22Rv1 (cell line): ENCODE measurements around the gene CYP2W1.

Source experiments
- ZFX ChIP-seq: fragments of 450-650 bp; IDR thresholded peaks from 2 replicates; pipeline ENCODE4 v1.6.1; 2017; ENCODE audit warnings: antibody characterized with exemption, borderline replicate concordance
- TF ChIP-seq, protein P1 (sequence below): fragments of 450-650 bp; IDR thresholded peaks from 2 replicates; pipeline ENCODE4 v1.5.1; 2017; ENCODE audit warnings: mild to moderate bottlenecking

DNA sequence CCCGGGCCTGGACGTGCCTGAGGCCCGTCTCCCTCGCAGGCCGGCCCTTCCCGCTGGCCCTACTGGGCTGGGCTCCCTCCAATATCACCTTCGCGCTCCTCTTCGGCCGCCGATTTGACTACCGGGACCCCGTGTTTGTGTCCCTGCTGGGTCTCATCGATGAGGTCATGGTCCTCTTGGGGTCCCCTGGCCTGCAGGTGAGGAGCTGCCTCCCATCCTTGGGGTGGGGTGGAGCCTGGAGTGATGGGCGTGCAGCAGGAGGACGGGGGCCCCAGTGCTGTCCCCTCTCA lies 2.1 kb downstream of the CYP2W1 start:
- TF ChIP-seq, protein P1, sequence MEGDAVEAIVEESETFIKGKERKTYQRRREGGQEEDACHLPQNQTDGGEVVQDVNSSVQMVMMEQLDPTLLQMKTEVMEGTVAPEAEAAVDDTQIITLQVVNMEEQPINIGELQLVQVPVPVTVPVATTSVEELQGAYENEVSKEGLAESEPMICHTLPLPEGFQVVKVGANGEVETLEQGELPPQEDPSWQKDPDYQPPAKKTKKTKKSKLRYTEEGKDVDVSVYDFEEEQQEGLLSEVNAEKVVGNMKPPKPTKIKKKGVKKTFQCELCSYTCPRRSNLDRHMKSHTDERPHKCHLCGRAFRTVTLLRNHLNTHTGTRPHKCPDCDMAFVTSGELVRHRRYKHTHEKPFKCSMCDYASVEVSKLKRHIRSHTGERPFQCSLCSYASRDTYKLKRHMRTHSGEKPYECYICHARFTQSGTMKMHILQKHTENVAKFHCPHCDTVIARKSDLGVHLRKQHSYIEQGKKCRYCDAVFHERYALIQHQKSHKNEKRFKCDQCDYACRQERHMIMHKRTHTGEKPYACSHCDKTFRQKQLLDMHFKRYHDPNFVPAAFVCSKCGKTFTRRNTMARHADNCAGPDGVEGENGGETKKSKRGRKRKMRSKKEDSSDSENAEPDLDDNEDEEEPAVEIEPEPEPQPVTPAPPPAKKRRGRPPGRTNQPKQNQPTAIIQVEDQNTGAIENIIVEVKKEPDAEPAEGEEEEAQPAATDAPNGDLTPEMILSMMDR = no peak
- no peak for TF ChIP-seq ZFX
